Right atrium auricular region (tissue), 2 donors: Measurements from ENCODE around the gene GNG3. TPM values are rescaled to one million over a fixed set of nuclear protein-coding genes. Genes with fewer than 3 reads are reported as not detected.
"Not testable (repeated sequence)": the region's sequence is repeated elsewhere in the genome, so short reads cannot be mapped to it uniquely, and the experiment has no call there.

Source experiments
- DNase-seq: peaks from one replicate; pipeline ENCODE4 v3.0.0-alpha.2; 2019; ENCODE audit warnings: low spot score
- H3K27ac ChIP-seq, 2 donors: fragments of 200-600 bp; sonication (generic); 1 replicate in 1 of 2; 2 replicates in 1 of 2; pipeline ENCODE4 v1.5.1; 2016 to 2019
- H3K27me3 ChIP-seq, 2 donors: fragments of 200-600 bp; sonication (generic); one replicate each; pipeline versions ENCODE4 v1.5.1 to v1.6.0; 2017 to 2019
- H3K36me3 ChIP-seq: fragments of 200-600 bp; sonication (generic); one replicate; pipeline ENCODE4 v1.5.1; 2016
- H3K4me1 ChIP-seq, 2 donors: fragments of 200-600 bp; sonication (generic); one replicate each; pipeline versions ENCODE4 v1.5.1 to v1.6.0; 2017 to 2019
- H3K4me3 ChIP-seq, 2 donors: fragments of 200-600 bp; sonication (generic); 1 replicate in 1 of 2; 2 replicates in 1 of 2; pipeline ENCODE4 v1.5.1; 2017 to 2019; ENCODE audit warnings: mild to moderate bottlenecking in 1 of 2, moderate library complexity in 1 of 2
- H3K9me3 ChIP-seq, 2 donors: fragments of 200-600 bp; sonication (generic); one replicate each; pipeline ENCODE4 v1.5.1; 2019
- CTCF ChIP-seq, 2 donors: fragments of 200-600 bp; sonication (generic); IDR thresholded peaks; one replicate each; pipeline ENCODE4 v1.5.1; 2019; ENCODE audit warnings: antibody characterized with exemption in 2 of 2
- total RNA-seq, 2 donors: library from RNA; depleted of rRNA; stranded (reverse); fragments of >200 nt; gene quantifications; one replicate each; pipeline ENCODE4 v1.1.0, GENCODE V29; 2016

GNG3 gene
- total RNA-seq, 2 donors from 2014 or later, result not detected

DNA sequence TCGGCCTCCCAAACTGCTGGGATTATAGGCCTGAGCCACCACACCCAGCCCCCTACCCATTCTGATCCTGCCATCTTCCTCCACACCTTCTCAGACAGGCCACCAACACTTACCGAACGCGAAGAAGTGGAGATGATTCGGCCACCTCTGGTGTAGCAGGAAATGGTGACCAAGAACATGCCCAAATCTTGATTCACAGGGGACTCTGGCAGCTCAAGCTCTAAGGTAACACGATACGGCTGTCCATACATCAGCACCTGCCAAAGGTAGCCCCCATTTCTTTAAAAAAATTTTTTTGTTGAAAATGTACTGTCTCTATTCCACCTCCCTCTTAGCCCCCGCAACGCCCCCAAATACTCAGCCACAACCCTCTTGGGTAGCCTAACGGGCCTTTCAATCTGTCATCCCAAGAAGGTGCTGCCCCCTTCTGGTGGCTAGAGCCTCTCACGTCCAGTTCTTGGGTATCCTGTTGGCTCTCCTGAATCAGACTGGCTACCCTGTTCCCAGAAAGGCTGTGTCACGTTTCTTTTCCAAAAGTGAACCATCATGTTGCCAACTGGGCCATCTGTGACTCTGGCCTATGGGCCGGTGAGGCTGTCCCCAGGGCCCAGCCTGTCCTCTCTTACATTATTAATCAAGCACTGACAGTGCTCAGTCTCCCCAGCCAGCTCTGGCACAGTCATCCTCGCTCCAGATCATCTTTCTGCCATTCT is 12.9 kb upstream of the GNG3 start:
- H3K4me3 ChIP-seq, result no peak overlapping the region
- peak; percentile 89 for DNase-seq
- H3K27me3 ChIP-seq, result no peaks in the 10 kb centered on the region
- no peaks in the 10 kb centered on the region for H3K9me3 ChIP-seq
- H3K4me1 ChIP-seq, result peaks cover 0 to 14% of the 10 kb centered on the region in 2 donors
- no peak overlapping the region for H3K27ac ChIP-seq
- TF ChIP-seq CTCF (IDR thresholded peaks at IDR 0.05), result peak; percentile 72 to 83
- H3K36me3 ChIP-seq, result peaks cover 31% of the 10 kb centered on the region

DNA sequence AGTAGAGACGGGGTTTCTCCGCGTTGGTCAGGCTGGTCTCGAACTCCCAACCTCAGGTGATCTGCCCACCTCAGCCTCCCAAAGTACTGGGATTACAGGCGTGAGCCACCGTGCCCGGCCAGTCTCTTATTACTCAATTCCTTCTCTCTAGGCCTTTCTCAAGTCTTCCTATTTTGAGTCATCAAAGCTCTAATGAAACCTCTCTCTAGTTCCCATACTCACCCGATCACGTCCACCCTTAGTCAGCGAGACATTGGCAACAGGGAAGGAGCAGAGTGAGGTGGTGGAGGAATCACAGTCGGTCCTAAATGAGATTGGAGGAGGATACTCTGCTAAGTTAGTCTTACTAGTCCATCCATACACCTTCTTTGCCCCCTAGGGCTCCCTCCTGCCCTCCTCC is 5.2 kb upstream of the GNG3 start:
- no peaks in the 10 kb centered on the region for H3K9me3 ChIP-seq
- H3K27ac ChIP-seq, result no peak overlapping the region
- peaks cover 10% of the 10 kb centered on the region for H3K36me3 ChIP-seq
- TF ChIP-seq CTCF (IDR thresholded peaks at IDR 0.05), result no peak
- DNase-seq, result no peak
- peaks cover 0 to 18% of the 10 kb centered on the region in 2 donors for H3K4me1 ChIP-seq
- no peaks in the 10 kb centered on the region for H3K27me3 ChIP-seq
- H3K4me3 ChIP-seq, result no peak overlapping the region

GRCh38 chr11:62703921-62704320 is 3.6 kb upstream of the GNG3 start:
- DNase-seq, H3K4me3 ChIP-seq, H3K9me3 ChIP-seq, H3K27ac ChIP-seq, H3K27me3 ChIP-seq: not testable (repeated sequence)
- Histone ChIP-seq H3K4me1 (peaks cover 0 to 28% of the 10 kb centered on the region in 2 donors), H3K36me3 (peaks cover 10% of the 10 kb centered on the region)

DNA sequence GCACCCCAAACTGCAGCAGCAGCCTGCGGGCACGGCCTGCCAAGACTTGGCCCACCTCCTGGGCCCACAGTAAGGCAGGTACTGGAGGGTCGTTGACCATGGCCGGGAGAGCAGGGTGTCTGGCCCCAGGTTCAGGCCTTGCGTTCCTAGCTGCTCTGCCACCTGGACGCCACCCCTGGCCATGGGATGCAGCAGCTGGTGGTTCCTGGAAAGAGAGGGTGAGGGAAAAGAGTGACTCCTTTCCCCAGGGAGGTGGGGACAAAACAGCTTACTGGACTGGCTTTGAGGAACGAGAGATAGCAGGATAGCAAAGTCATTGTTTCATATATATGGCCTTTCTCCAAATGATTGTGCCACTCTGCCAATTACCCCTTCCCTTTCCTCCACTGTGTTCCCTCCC is 2.1 kb upstream of the GNG3 start:
- Histone ChIP-seq H3K27me3 (no peaks in the 10 kb centered on the region), H3K4me1 (peaks cover 0 to 36% of the 10 kb centered on the region in 2 donors), H3K4me3 (peak overlapping the region; percentile 69 to 84), H3K27ac (peak overlapping the region; percentile 68 to 96), H3K36me3 (peaks cover 10% of the 10 kb centered on the region), H3K9me3 (no peaks in the 10 kb centered on the region)
- DNase-seq, result no peak
- TF ChIP-seq CTCF (IDR thresholded peaks at IDR 0.05), result no peak

- Histone ChIP-seq H3K9me3 (no peaks in the 10 kb centered on the region), H3K36me3 (peaks cover 14% of the 10 kb centered on the region), H3K4me1 (peaks cover 0 to 38% of the 10 kb centered on the region in 2 donors), H3K27me3 (no peaks in the 10 kb centered on the region), H3K27ac (peak overlapping the region; percentile 68 to 96), H3K4me3 (peak overlapping the region; percentile 69 to 84)
- TF ChIP-seq CTCF (IDR thresholded peaks at IDR 0.05), result no peak
- DNase-seq, result peak; percentile 96
Observed at GRCh38 chr11:62705880-62706849, 1.3 kb upstream of the GNG3 start.

GRCh38 chr11:62706850-62707247 is 627 bp upstream of the GNG3 start:
- no peak for TF ChIP-seq CTCF (IDR thresholded peaks at IDR 0.05)
- no peak for DNase-seq
- H3K36me3 ChIP-seq, result peaks cover 14% of the 10 kb centered on the region
- H3K9me3 ChIP-seq, result no peaks in the 10 kb centered on the region
- H3K4me3 ChIP-seq, result peak overlapping the region; percentile 69 to 84
- peaks cover 0 to 38% of the 10 kb centered on the region in 2 donors for H3K4me1 ChIP-seq
- peak overlapping the region; percentile 68 to 96 for H3K27ac ChIP-seq
- H3K27me3 ChIP-seq, result no peaks in the 10 kb centered on the region
